VCaP (cell line): ENCODE data around the gene ARFRP1.

ENCODE experiments used
- H3K27ac ChIP-seq: fragments of 450-650 bp; 2 replicates; pipeline ENCODE4 v1.5.1; 2017
- CTCF ChIP-seq: fragments of 450-650 bp; conservative IDR thresholded peaks from 2 replicates; pipeline ENCODE4 v1.5.1; 2017; ENCODE audit warnings: mild to moderate bottlenecking, moderate library complexity

ARFRP1 gene

GRCh38 chr20:63688228-63689045 lies 19.3 kb downstream of the ARFRP1 start:
- no peak for TF ChIP-seq CTCF
- no peak overlapping the region for H3K27ac ChIP-seq

DNA sequence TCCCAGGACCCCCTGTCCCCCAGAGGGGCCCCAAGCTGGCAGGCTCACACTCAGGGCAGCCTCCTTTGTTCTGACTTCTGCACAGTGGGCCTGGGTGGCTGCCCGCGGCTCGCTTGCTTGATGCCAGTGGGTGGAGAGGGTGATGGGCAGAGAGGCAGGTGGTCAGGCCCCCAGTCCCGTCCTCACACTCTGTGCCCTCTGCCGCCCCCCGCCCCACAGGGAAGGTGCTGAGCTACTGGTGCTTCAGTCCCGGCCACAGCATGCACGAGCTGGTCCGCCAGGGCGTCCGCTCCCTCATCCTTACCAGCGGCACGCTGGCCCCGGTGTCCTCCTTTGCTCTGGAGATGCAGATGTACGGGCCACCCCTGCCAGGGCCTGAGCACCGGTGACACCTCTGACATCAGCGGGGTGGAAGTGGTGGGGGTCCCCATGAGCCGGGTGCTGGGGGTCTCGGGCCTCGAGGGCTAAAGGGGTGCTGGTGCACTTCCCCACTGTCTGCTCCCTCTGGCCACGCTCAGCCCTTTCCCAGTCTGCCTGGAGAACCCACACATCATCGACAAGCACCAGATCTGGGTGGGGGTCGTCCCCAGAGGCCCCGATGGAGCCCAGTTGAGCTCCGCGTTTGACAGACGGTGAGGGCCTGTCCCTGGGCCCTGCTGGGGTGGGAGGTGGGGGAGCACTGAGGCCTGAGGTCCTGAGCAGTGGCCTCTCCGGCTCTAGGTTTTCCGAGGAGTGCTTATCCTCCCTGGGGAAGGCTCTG lies 20.2 kb downstream of the ARFRP1 start:
- no peak for TF ChIP-seq CTCF
- no peak overlapping the region for H3K27ac ChIP-seq

DNA sequence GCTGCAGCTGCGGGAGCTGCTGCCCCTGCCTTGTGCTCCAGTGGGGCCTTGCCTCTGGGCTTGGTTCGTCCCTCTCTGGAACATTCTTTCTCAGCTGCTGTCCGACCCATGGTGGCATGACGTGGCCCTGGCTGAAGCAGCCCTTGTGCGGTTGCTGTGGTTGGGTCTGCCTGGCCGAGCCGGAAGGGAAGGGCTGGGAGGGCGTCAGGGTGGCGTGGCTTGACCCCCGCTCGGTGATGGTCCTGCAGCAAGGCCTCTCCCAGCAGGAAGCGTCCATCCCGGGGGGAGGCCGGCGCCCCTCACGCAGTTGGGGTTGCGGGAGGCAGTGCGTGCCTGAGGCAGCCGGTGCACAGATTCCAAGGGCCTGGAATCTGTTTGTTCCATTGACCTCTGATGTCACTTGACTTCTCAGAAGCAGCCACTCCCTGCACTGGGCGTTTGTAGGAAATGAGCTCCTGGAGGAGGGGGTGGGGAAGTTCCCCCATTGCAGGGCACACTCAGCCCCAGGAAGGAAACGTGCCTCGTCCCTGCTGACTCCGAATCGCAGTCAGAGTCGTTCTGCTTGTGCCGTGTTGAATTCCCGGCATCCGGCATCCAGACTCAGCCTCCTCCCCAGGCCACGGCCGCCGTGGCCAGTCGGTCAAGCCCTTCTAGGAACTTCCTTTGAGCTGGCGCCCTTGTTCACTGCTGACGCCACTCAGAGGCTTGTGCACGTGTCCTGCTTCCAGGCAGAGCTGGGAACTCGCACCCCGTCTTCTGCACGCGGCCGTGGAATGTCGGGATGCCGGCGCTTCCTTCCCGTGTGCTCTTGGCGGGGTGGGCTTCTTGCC lies 21.1 kb downstream of the ARFRP1 start:
- TF ChIP-seq CTCF, result no peak
- no peak overlapping the region for H3K27ac ChIP-seq

DNA sequence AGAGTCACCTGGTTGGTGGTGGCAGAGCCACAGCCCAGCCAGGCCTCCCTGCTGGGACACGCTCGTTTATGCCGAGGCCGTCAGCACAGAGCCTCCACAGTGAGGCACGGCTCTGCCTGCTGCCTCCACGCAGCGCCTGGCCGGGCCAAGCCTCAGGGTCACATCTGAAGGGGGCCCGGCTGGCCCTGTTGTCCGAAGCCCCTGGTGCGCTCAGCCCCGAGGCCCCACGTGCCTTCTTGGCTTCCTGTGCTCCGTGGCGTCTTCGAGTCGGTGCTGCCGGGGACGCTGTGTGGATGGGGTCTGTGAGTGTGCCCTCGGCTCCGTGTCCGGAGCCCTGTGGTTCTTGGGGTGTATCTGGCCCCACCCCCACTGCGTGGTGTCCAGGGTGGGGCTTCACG lies 21.7 kb downstream of the ARFRP1 start:
- TF ChIP-seq CTCF, result no peak
- H3K27ac ChIP-seq, result no peak overlapping the region

DNA sequence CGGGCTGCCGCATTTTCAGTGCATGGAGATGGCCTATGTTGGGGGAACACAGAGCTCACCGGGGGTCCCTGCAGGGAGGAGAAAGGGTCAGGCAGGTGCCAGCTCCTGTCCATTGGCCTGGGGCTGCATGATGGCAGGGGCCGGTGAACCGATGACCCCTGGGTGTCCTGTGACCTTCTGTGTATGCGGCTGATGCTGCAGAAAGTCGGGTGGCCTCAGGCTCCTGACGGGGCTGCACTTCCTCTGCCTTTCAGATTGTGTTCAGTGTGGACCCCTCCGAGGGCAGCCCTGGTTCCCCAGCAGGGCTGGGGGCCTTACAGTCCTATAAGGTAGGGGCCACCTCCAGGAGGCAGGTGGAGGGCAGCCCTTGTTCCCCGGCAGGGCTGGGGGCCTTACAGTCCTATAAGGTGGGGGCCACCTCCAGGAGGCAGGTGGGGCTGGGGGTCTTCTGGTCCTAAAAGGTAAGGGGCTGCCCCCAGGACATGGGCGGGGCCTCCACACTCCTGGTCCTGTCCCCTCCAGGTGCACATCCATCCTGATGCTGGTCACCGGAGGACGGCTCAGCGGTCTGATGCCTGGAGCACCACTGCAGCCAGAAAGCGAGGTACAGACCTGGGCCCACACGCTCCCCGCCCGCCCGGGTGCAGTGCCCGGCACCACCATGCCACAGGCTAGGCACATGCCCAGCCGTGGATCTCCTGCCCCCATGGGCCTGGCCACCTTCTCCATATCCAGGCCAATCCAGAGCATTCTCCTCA lies 22.3 kb downstream of the ARFRP1 start:
- no peak for TF ChIP-seq CTCF
- no peak overlapping the region for H3K27ac ChIP-seq

- no peak for TF ChIP-seq CTCF
- H3K27ac ChIP-seq, result no peak overlapping the region
Measured at GRCh38 chr20:63682384-63683139, 25.2 kb downstream of the ARFRP1 start.
